HCT116 (cell line): ENCODE measurements around the gene URAD. TPM values are rescaled to one million over a fixed set of nuclear protein-coding genes. Genes with fewer than 3 reads are reported as not detected.

Experiments
- ATAC-seq: fragments of 200-7000 bp; cut with Tn5 transposase; 2 replicates; pipeline ENCODE4 v1.9.1; 2020; ENCODE audit warnings: mild to moderate bottlenecking, moderate library complexity
- BruUV-seq: library from RNA; stranded (reverse); fragments of 400-500 nt; replicated peaks from 2 replicates; lab custom pipeline; 2021; lab: Mats Ljungman, UMichigan
- CTCF ChIA-PET: fragments of 300-600 bp; sonication (Branson Sonifier 250); formaldehyde crosslinking; loops from one replicate; lab custom pipeline; 2021; ENCODE audit warnings: antibody characterized with exemption; lab: Charles Lee
- POLR2A ChIA-PET: fragments of 300-600, 350-600 bp; sonication (Branson Sonifier 250); formaldehyde crosslinking; loops from one replicate; lab custom pipeline; 2021; ENCODE audit warnings: antibody characterized with exemption; lab: Charles Lee
- RAD21 ChIA-PET, 2 experiments: fragments of 300-600 bp; sonication (Branson Sonifier 250); formaldehyde crosslinking; loops; one replicate each; lab custom pipeline; 2023; ENCODE audit warnings: low total read pairs in 2 of 2; ENCODE audit not compliant: uncharacterized antibody in 2 of 2, unreplicated experiment in 2 of 2, low non-redundant PET in 1 of 2; lab: Charles Lee
- DNase-seq: peaks from one replicate; pipeline ENCODE4 v3.0.0-alpha.2; 2010; ENCODE audit warnings: low read depth, low spot score
- H2AFZ ChIP-seq: fragments of 200-600 bp; shearing (Covaris generic), sonication (generic); 2 replicates; pipeline ENCODE4 v1.6.1; 2017; ENCODE audit warnings: low read depth, mixed run types, mixed read lengths, antibody characterized with exemption, low read length; ENCODE audit not compliant: poor library complexity, severe bottlenecking
- H3K27ac ChIP-seq: 2 replicates; pipeline ENCODE4 v1.5.1; 2012; ENCODE audit warnings: low read depth, low read length
- H3K27me3 ChIP-seq: fragments of 200-600 bp; sonication (generic); 2 replicates; pipeline ENCODE4 v1.6.1; 2016; ENCODE audit warnings: mixed run types, low read length, mixed read lengths; ENCODE audit not compliant: insufficient read depth
- H3K36me3 ChIP-seq, 2 experiments: fragments of 200-500 bp in 1 of 2; fragments of 200-600 bp in 1 of 2; sonication (Bioruptor generic) in 1 of 2; sonication (generic) in 1 of 2; 2 replicates each; pipeline versions ENCODE4 v1.5.1 to v1.6.1; 2014 to 2016; ENCODE audit warnings: low read length in 2 of 2, inconsistent platforms in 1 of 2, mixed read lengths in 1 of 2, mixed run types in 1 of 2; ENCODE audit not compliant: insufficient read depth in 2 of 2, control insufficient read depth in 1 of 2
- H3K4me1 ChIP-seq, 2 experiments: fragments of 200-600 bp in 1 of 2; sonication (generic) in 1 of 2; 2 replicates each; pipeline versions ENCODE4 v1.5.1 to v1.6.1; 2012 to 2017; ENCODE audit warnings: low read length in 2 of 2, inconsistent platforms in 1 of 2, mild to moderate bottlenecking in 1 of 2, mixed read lengths in 1 of 2, mixed run types in 1 of 2, moderate library complexity in 1 of 2; ENCODE audit not compliant: insufficient read depth in 2 of 2, control insufficient read depth in 1 of 2
- H3K4me2 ChIP-seq: fragments of 200-600 bp; sonication (generic); 2 replicates; pipeline ENCODE4 v1.6.1; 2017; ENCODE audit warnings: mixed run types, low read length, mixed read lengths
- H3K4me3 ChIP-seq, 2 experiments: fragments of 200-600 bp in 1 of 2; sonication (generic) in 1 of 2; replicated peaks in 1 of 2; 2 replicates each; pipeline ENCODE4 v1.5.1; 2011 to 2016; ENCODE audit warnings: low read length in 2 of 2, control low read depth in 1 of 2, low read depth in 1 of 2, mild to moderate bottlenecking in 1 of 2, mixed read lengths in 1 of 2, mixed run types in 1 of 2
- H3K79me2 ChIP-seq: fragments of 200-600 bp; sonication (generic); 2 replicates; pipeline ENCODE4 v1.6.1; 2017; ENCODE audit warnings: mild to moderate bottlenecking, mixed run types, low read length, moderate library complexity, mixed read lengths; ENCODE audit not compliant: insufficient read depth
- H3K9ac ChIP-seq: fragments of 200-600 bp; sonication (generic); 2 replicates; pipeline ENCODE4 v1.6.1; 2016; ENCODE audit warnings: low read length, mixed read lengths
- H3K9me2 ChIP-seq: fragments of 200-600 bp; sonication (generic), shearing (Covaris generic); 2 replicates; pipeline ENCODE4 v1.6.1; 2017; ENCODE audit warnings: mixed run types, mild to moderate bottlenecking, moderate library complexity; ENCODE audit not compliant: insufficient read depth
- H3K9me3 ChIP-seq, 2 experiments: fragments of 200-500 bp in 1 of 2; fragments of 200-600 bp in 1 of 2; sonication (Bioruptor generic) in 1 of 2; sonication (generic) in 1 of 2; 2 replicates each; pipeline ENCODE4 v1.6.1; 2014 to 2017; ENCODE audit warnings: low read length in 2 of 2, mixed read lengths in 2 of 2, inconsistent platforms in 1 of 2, low read depth in 1 of 2, mild to moderate bottlenecking in 1 of 2, mixed run types in 1 of 2, moderate library complexity in 1 of 2; ENCODE audit not compliant: control insufficient read depth in 1 of 2, insufficient read depth in 1 of 2
- H4K20me1 ChIP-seq: fragments of 200-600 bp; sonication (generic), shearing (Covaris generic); 2 replicates; pipeline ENCODE4 v1.6.1; 2017; ENCODE audit warnings: mixed run types, mild to moderate bottlenecking, moderate library complexity; ENCODE audit not compliant: insufficient read depth
- ATF3 ChIP-seq: IDR thresholded peaks from 2 replicates; pipeline ENCODE4 v1.6.1; 2012
- CEBPB ChIP-seq: IDR thresholded peaks from 2 replicates; pipeline ENCODE4 v1.6.1; 2012; ENCODE audit warnings: low read depth
- EZH2phosphoT487 ChIP-seq: fragments of 200-600 bp; IDR thresholded peaks from 2 replicates; pipeline ENCODE4 v1.6.1; 2018; ENCODE audit warnings: antibody characterized with exemption, borderline replicate concordance
- MAX ChIP-seq: IDR thresholded peaks from 2 replicates; pipeline ENCODE4 v1.6.1; 2012
- POLR2A ChIP-seq: IDR thresholded peaks from 2 replicates; pipeline ENCODE4 v1.7.0; 2011; ENCODE audit warnings: borderline replicate concordance; ENCODE audit not compliant: insufficient read depth, insufficient read length; ENCODE audit errors: extremely low read depth
- RAD21 ChIP-seq: IDR thresholded peaks from 2 replicates; pipeline ENCODE4 v1.6.1; 2012; ENCODE audit warnings: low read depth, mild to moderate bottlenecking
- SIN3A ChIP-seq: IDR thresholded peaks from 2 replicates; pipeline ENCODE4 v1.6.1; 2012; ENCODE audit warnings: low read depth
- SP1 ChIP-seq: IDR thresholded peaks from 2 replicates; pipeline ENCODE4 v1.6.1; 2012; ENCODE audit warnings: low read depth
- TCF7L2 ChIP-seq: IDR thresholded peaks from 2 replicates; pipeline ENCODE4 v1.7.0; 2011; ENCODE audit warnings: borderline replicate concordance, inconsistent platforms; ENCODE audit not compliant: insufficient read depth, insufficient read length; ENCODE audit errors: extremely low read depth
- ZFX ChIP-seq: fragments of 450-650 bp; IDR thresholded peaks from 2 replicates; pipeline ENCODE4 v1.6.1; 2017
- ZNF274 ChIP-seq: fragments of 200-500 bp; sonication (Bioruptor generic); IDR thresholded peaks from 2 replicates; pipeline ENCODE4 v1.6.1; 2014; ENCODE audit warnings: mild to moderate bottlenecking, low read depth, low read length, inconsistent platforms
- intact Hi-C: fragments of 100-400 bp; cut with micrococcal nuclease; formaldehyde crosslinking; loops from 2 replicates; pipeline ENCODE4 v1.10.0; 2022
- total RNA-seq: library from RNA; stranded (reverse); gene quantifications from one replicate; pipeline ENCODE4 v1.2.1, GENCODE V29; 2021; ENCODE audit not compliant: unreplicated experiment
- TF ChIP-seq, protein P1 (sequence below): IDR thresholded peaks from 2 replicates; pipeline ENCODE4 v1.6.1; 2011; ENCODE audit warnings: mild to moderate bottlenecking, low read length, moderate library complexity; ENCODE audit not compliant: insufficient replicate concordance; ENCODE audit errors: extremely low read depth
- TF ChIP-seq, protein P2 (sequence below): IDR thresholded peaks from 2 replicates; pipeline ENCODE4 v1.6.1; 2012; ENCODE audit warnings: low read depth
- TF ChIP-seq, protein P3 (sequence below), 3 experiments: fragments of 200-600 bp in 1 of 3; sonication (generic) in 1 of 3; IDR thresholded peaks in 2 of 3; conservative IDR thresholded peaks in 1 of 3; 2 replicates each; pipeline ENCODE4 v1.5.1; 2012 to 2017; ENCODE audit warnings: low read depth in 2 of 3, low read length in 2 of 3, antibody characterized with exemption in 1 of 3, borderline replicate concordance in 1 of 3, control low read depth in 1 of 3, mild to moderate bottlenecking in 1 of 3, mixed read lengths in 1 of 3, mixed run types in 1 of 3, moderate library complexity in 1 of 3; ENCODE audit not compliant: insufficient read depth in 1 of 3

URAD gene
- total RNA-seq, 1 experiment from 2014 or later = not detected

DNA sequence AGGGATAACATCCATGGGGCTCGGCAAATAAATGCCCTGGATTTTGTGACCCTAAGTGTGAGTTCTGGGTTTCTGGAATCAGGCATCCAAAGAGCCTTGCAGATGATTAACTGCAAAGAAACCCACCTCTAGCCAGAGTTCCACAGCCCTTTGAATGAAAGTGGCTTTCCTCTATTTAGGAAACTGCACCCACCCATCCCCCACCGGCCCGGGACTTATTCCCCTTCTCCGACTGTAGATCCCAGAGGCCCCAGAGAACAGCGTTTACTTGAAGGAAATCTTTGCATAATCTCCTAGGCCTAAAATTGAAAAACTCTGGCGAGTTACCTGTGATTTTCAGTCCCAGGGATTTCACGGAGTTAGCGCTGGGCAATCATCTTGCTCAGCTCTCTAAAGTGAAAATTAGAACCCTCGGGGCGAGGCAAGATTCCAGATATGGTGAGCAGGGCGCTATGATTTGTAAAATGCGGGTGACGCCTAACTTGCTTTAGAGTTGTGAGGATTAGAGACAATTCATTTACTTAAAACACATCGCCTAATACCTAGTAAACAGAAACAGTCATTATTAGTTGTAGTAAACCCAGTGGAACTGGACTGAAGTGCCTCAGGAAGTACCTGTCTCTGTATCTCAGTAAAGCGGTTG is 9.4 kb downstream of the URAD start:
- ChIA-PET RAD21 (interaction anchor here in 1 of 2 experiments (0.7 kb wide), 1 partner anchor 119 kb away, joined by 3 read pairs; no protein-coding TSS in a partner anchor), POLR2A (no interaction called here), CTCF (no interaction called here)
- H3K27me3 ChIP-seq = no peaks in the 10 kb centered on the region
- no peaks in the 10 kb centered on the region for H4K20me1 ChIP-seq
- no peak overlapping the region for H3K4me2 ChIP-seq
- H2AFZ ChIP-seq = no peak overlapping the region
- H3K9me2 ChIP-seq = no peaks in the 10 kb centered on the region
- H3K79me2 ChIP-seq = no peaks in the 10 kb centered on the region
- H3K9ac ChIP-seq = no peak overlapping the region
- ATAC-seq = no peak
- no peak overlapping the region for H3K4me3 ChIP-seq
- no TSS peak for BruUV-seq
- no peaks in the 10 kb centered on the region for H3K36me3 ChIP-seq
- no peak overlapping the region for H3K27ac ChIP-seq
- H3K4me1 ChIP-seq = no peaks in the 10 kb centered on the region
- no peaks in the 10 kb centered on the region for H3K9me3 ChIP-seq
- TF ChIP-seq, protein P1, sequence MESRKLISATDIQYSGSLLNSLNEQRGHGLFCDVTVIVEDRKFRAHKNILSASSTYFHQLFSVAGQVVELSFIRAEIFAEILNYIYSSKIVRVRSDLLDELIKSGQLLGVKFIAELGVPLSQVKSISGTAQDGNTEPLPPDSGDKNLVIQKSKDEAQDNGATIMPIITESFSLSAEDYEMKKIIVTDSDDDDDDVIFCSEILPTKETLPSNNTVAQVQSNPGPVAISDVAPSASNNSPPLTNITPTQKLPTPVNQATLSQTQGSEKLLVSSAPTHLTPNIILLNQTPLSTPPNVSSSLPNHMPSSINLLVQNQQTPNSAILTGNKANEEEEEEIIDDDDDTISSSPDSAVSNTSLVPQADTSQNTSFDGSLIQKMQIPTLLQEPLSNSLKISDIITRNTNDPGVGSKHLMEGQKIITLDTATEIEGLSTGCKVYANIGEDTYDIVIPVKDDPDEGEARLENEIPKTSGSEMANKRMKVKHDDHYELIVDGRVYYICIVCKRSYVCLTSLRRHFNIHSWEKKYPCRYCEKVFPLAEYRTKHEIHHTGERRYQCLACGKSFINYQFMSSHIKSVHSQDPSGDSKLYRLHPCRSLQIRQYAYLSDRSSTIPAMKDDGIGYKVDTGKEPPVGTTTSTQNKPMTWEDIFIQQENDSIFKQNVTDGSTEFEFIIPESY = no peak
- no peak for TF ChIP-seq EZH2phosphoT487
- TF ChIP-seq SP1 = no peak
- TF ChIP-seq, protein P2, sequence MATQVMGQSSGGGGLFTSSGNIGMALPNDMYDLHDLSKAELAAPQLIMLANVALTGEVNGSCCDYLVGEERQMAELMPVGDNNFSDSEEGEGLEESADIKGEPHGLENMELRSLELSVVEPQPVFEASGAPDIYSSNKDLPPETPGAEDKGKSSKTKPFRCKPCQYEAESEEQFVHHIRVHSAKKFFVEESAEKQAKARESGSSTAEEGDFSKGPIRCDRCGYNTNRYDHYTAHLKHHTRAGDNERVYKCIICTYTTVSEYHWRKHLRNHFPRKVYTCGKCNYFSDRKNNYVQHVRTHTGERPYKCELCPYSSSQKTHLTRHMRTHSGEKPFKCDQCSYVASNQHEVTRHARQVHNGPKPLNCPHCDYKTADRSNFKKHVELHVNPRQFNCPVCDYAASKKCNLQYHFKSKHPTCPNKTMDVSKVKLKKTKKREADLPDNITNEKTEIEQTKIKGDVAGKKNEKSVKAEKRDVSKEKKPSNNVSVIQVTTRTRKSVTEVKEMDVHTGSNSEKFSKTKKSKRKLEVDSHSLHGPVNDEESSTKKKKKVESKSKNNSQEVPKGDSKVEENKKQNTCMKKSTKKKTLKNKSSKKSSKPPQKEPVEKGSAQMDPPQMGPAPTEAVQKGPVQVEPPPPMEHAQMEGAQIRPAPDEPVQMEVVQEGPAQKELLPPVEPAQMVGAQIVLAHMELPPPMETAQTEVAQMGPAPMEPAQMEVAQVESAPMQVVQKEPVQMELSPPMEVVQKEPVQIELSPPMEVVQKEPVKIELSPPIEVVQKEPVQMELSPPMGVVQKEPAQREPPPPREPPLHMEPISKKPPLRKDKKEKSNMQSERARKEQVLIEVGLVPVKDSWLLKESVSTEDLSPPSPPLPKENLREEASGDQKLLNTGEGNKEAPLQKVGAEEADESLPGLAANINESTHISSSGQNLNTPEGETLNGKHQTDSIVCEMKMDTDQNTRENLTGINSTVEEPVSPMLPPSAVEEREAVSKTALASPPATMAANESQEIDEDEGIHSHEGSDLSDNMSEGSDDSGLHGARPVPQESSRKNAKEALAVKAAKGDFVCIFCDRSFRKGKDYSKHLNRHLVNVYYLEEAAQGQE = no peak
- TF ChIP-seq RAD21 = no peak
- TF ChIP-seq MAX = no peak
- TF ChIP-seq SIN3A = no peak
- no peak for TF ChIP-seq ZNF274
- TF ChIP-seq, protein P3, sequence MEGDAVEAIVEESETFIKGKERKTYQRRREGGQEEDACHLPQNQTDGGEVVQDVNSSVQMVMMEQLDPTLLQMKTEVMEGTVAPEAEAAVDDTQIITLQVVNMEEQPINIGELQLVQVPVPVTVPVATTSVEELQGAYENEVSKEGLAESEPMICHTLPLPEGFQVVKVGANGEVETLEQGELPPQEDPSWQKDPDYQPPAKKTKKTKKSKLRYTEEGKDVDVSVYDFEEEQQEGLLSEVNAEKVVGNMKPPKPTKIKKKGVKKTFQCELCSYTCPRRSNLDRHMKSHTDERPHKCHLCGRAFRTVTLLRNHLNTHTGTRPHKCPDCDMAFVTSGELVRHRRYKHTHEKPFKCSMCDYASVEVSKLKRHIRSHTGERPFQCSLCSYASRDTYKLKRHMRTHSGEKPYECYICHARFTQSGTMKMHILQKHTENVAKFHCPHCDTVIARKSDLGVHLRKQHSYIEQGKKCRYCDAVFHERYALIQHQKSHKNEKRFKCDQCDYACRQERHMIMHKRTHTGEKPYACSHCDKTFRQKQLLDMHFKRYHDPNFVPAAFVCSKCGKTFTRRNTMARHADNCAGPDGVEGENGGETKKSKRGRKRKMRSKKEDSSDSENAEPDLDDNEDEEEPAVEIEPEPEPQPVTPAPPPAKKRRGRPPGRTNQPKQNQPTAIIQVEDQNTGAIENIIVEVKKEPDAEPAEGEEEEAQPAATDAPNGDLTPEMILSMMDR (IDR thresholded peaks at IDR 0.05 in 2 of 3, conservative IDR thresholded peaks at IDR 0.05 in 1 of 3; ENCODE audit: borderline replicate concordance in 1 of 3, insufficient read depth in 1 of 3, low read depth in 2 of 3, low read length in 2 of 3) = no peak
- no peak for TF ChIP-seq TCF7L2
- no peak for TF ChIP-seq ZFX
- TF ChIP-seq CEBPB = no peak
- no peak for TF ChIP-seq ATF3
- TF ChIP-seq POLR2A = no peak
- TF ChIP-seq, all 23 proteins: peak for 0
- no peak for DNase-seq
- intact Hi-C loops = no loop called here
